Measurements from ENCODE around the gene EPB41L3.

GRCh38 chr18:5588529-5588928 lies 44.7 kb upstream of the EPB41L3 start:
- TF ChIP-seq POLR2AphosphoS5 (IDR thresholded peaks at IDR 0.05) (no peak), CTCF (IDR thresholded peaks at IDR 0.05) (no peak), POLR2A (IDR thresholded peaks at IDR 0.05) (no peak)

All from prostate gland (tissue), 2 donors.